GM12892 (cell line): ENCODE data around the gene RGS7BP.

Experiments
- POLR2A ChIP-seq: IDR thresholded peaks from 2 replicates; pipeline ENCODE4 v1.6.1; 2011; ENCODE audit warnings: low read depth, low read length, control low read depth
- TAF1 ChIP-seq: IDR thresholded peaks from 2 replicates; pipeline ENCODE4 v1.6.1; 2011; ENCODE audit warnings: low read depth, mild to moderate bottlenecking, control low read depth, low read length, borderline replicate concordance

DNA sequence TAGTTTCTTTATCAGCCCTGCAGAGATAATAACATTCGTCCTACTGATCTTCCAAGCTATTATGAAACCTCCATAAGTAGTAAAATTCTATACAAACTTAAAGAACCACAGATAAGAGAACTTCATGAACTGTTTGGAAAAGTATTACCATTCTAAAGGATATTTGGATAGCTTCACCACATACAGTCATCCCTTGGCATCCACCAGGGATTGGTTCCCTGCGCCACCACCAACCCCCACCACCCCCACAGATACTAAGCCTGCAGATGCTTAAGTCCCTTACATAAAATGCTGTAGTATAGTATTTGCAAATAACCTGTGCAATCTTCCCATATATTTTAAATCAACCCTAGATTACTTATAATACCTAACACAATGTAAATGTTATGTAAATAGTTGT lies 123.1 kb downstream of the RGS7BP start:
- no peak for TF ChIP-seq POLR2A
- TF ChIP-seq TAF1: no peak
